IMR-90 (cell line): ENCODE measurements around the gene SBK3. TPM values are rescaled to one million over a fixed set of nuclear protein-coding genes. Genes with fewer than 3 reads are reported as not detected.

Experiments used
- ATAC-seq: fragments of 200-7000 bp; cut with Tn5 transposase; 2 replicates; pipeline ENCODE4 v1.9.1; 2020; ENCODE audit warnings: low read depth, mild to moderate bottlenecking, moderate library complexity
- BruUV-seq: library from RNA; stranded (reverse); fragments of 400-500 nt; replicated peaks from 2 replicates; lab custom pipeline; 2021; lab: Mats Ljungman, UMichigan
- CTCF ChIA-PET: fragments of 300-600 bp; formaldehyde crosslinking; extraction: SDS; loops from one replicate; lab custom pipeline; 2021; ENCODE audit warnings: antibody characterized with exemption; lab: Yijun Ruan, JAX
- POLR2A ChIA-PET: fragments of 300-600 bp; sonication (Branson Sonifier 250); formaldehyde crosslinking; loops from one replicate; lab custom pipeline; 2022; ENCODE audit warnings: antibody characterized with exemption; ENCODE audit not compliant: unreplicated experiment; lab: Charles Lee
- DNase-seq: peaks from one replicate; pipeline ENCODE4 v3.0.0; 2013
- H2AFZ ChIP-seq: replicated peaks from 2 replicates; pipeline ENCODE3; 2013; ENCODE audit warnings: low read length, mild to moderate bottlenecking; ENCODE audit not compliant: poor library complexity
- H2AK5ac ChIP-seq: 2 replicates; pipeline ENCODE4 v1.6.1; 2013; ENCODE audit warnings: low read depth, low read length, inconsistent platforms
- H2AK9ac ChIP-seq: replicated peaks from 2 replicates; pipeline ENCODE3; 2013; ENCODE audit warnings: mild to moderate bottlenecking, low read depth, low read length, moderate library complexity; ENCODE audit not compliant: poor library complexity
- H2BK120ac ChIP-seq: 2 replicates; pipeline ENCODE4 v1.6.1; 2013; ENCODE audit warnings: low read depth, low read length, inconsistent platforms
- H2BK15ac ChIP-seq: 3 replicates; pipeline ENCODE4 v1.6.1; 2013; ENCODE audit warnings: low read depth, low read length, inconsistent platforms
- H2BK20ac ChIP-seq: 2 replicates; pipeline ENCODE4 v1.6.1; 2013; ENCODE audit warnings: low read depth, mild to moderate bottlenecking, inconsistent platforms, low read length, moderate library complexity
- H2BK5ac ChIP-seq: 2 replicates; pipeline ENCODE4 v1.6.1; 2013; ENCODE audit warnings: mild to moderate bottlenecking, low read depth, low read length, inconsistent platforms; ENCODE audit not compliant: poor library complexity, severe bottlenecking
- H3K14ac ChIP-seq: replicated peaks from 2 replicates; pipeline ENCODE4 v1.6.1; 2013; ENCODE audit warnings: low read depth, low read length, inconsistent platforms
- H3K18ac ChIP-seq: 2 replicates; pipeline ENCODE4 v1.6.1; 2013; ENCODE audit warnings: low read depth, low read length, control low read depth
- H3K23ac ChIP-seq: 2 replicates; pipeline ENCODE4 v1.6.1; 2013; ENCODE audit warnings: low read depth, low read length, inconsistent platforms
- H3K27ac ChIP-seq: 2 replicates; pipeline ENCODE4 v1.5.1; 2013; ENCODE audit warnings: mild to moderate bottlenecking, control low read depth, low read length; ENCODE audit not compliant: insufficient read depth
- H3K27me3 ChIP-seq: 2 replicates; pipeline ENCODE4 v1.6.1; 2013; ENCODE audit warnings: low read length; ENCODE audit not compliant: control insufficient read depth, insufficient read depth
- H3K36me3 ChIP-seq: 2 replicates; pipeline ENCODE4 v1.6.1; 2013; ENCODE audit warnings: low read length, mixed read lengths; ENCODE audit not compliant: control insufficient read depth, insufficient read depth
- H3K4ac ChIP-seq: 2 replicates; pipeline ENCODE4 v1.6.1; 2013; ENCODE audit warnings: low read depth, low read length, inconsistent platforms
- H3K4me1 ChIP-seq: 2 replicates; pipeline ENCODE4 v1.6.1; 2013; ENCODE audit warnings: low read length, mixed read lengths; ENCODE audit not compliant: control insufficient read depth, insufficient read depth
- H3K4me2 ChIP-seq: 2 replicates; pipeline ENCODE4 v1.6.1; 2013; ENCODE audit warnings: low read depth, mild to moderate bottlenecking, control low read depth, low read length, moderate library complexity
- H3K4me3 ChIP-seq: 2 replicates; pipeline ENCODE4 v1.5.1; 2013; ENCODE audit warnings: low read depth, mild to moderate bottlenecking, control low read depth, low read length, moderate library complexity; ENCODE audit not compliant: insufficient read depth
- H3K56ac ChIP-seq: 2 replicates; pipeline ENCODE4 v1.6.1; 2013; ENCODE audit warnings: low read length, inconsistent platforms; ENCODE audit not compliant: insufficient read depth; ENCODE audit errors: extremely low read depth
- H3K79me1 ChIP-seq, 2 experiments: 2 replicates each; pipeline ENCODE4 v1.6.1; 2013; ENCODE audit warnings: low read length in 2 of 2, inconsistent platforms in 1 of 2, low read depth in 1 of 2
- H3K9ac ChIP-seq: 2 replicates; pipeline ENCODE4 v1.6.1; 2013; ENCODE audit warnings: low read depth, low read length, control low read depth
- H3K9me1 ChIP-seq: 2 replicates; pipeline ENCODE4 v1.6.1; 2013; ENCODE audit warnings: low read length, inconsistent platforms; ENCODE audit not compliant: insufficient read depth
- H3K9me3 ChIP-seq: 2 replicates; pipeline ENCODE4 v1.6.1; 2013; ENCODE audit warnings: low read length; ENCODE audit not compliant: control insufficient read depth, insufficient read depth
- H4K20me1 ChIP-seq: 2 replicates; pipeline ENCODE4 v1.6.1; 2013; ENCODE audit warnings: low read length, inconsistent platforms; ENCODE audit not compliant: insufficient read depth
- H4K5ac ChIP-seq: 2 replicates; pipeline ENCODE4 v1.6.1; 2013; ENCODE audit warnings: mild to moderate bottlenecking, low read depth, low read length, control low read depth
- H4K8ac ChIP-seq, 2 experiments: 2 replicates each; pipeline ENCODE4 v1.6.1; 2013; ENCODE audit warnings: low read depth in 2 of 2, low read length in 2 of 2, control low read depth in 1 of 2, inconsistent platforms in 1 of 2
- H4K91ac ChIP-seq: 2 replicates; pipeline ENCODE4 v1.6.1; 2013; ENCODE audit warnings: low read depth, low read length, inconsistent platforms; ENCODE audit not compliant: insufficient read depth
- BHLHE40 ChIP-seq: fragments of 150-350 bp; IDR thresholded peaks from 2 replicates; pipeline ENCODE4 v1.6.1; 2016; ENCODE audit warnings: mild to moderate bottlenecking, low read depth, low read length
- CEBPB ChIP-seq: IDR thresholded peaks from 2 replicates; pipeline ENCODE4 v1.6.1; 2012; ENCODE audit warnings: low read depth, low read length, improper control_type of control experiment
- CHD1 ChIP-seq: IDR thresholded peaks from 2 replicates; pipeline ENCODE4 v1.6.1; 2012; ENCODE audit warnings: low read depth, low read length, improper control_type of control experiment
- FOS ChIP-seq: fragments of 150-350 bp; IDR thresholded peaks from 2 replicates; pipeline ENCODE4 v1.6.1; 2016; ENCODE audit warnings: low read depth, low read length
- MAFK ChIP-seq: IDR thresholded peaks from 2 replicates; pipeline ENCODE4 v1.6.1; 2012; ENCODE audit warnings: low read depth, low read length, improper control_type of control experiment
- MAZ ChIP-seq: IDR thresholded peaks from 2 replicates; pipeline ENCODE4 v1.6.1; 2012; ENCODE audit warnings: low read depth, mild to moderate bottlenecking, low read length, improper control_type of control experiment, moderate library complexity, borderline replicate concordance
- MXI1 ChIP-seq: IDR thresholded peaks from 2 replicates; pipeline ENCODE4 v1.6.1; 2012; ENCODE audit warnings: low read depth, mild to moderate bottlenecking, low read length, moderate library complexity, borderline replicate concordance
- POLR2A ChIP-seq: IDR thresholded peaks from 2 replicates; pipeline ENCODE4 v1.6.1; 2012; ENCODE audit warnings: mild to moderate bottlenecking, low read depth, low read length
- RAD21 ChIP-seq: IDR thresholded peaks from 2 replicates; pipeline ENCODE4 v1.6.1; 2012; ENCODE audit warnings: low read length, improper control_type of control experiment
- RCOR1 ChIP-seq: IDR thresholded peaks from 2 replicates; pipeline ENCODE4 v1.6.1; 2012; ENCODE audit warnings: mild to moderate bottlenecking, low read length, improper control_type of control experiment; ENCODE audit not compliant: insufficient replicate concordance
- RFX5 ChIP-seq: IDR thresholded peaks from 2 replicates; pipeline ENCODE4 v1.8.0; 2012; ENCODE audit warnings: low read depth, mild to moderate bottlenecking, low read length, moderate library complexity
- SMC3 ChIP-seq: fragments of 150-350 bp; IDR thresholded peaks from 2 replicates; pipeline ENCODE4 v1.6.1; 2016; ENCODE audit warnings: low read depth, mild to moderate bottlenecking, antibody characterized with exemption, low read length, moderate library complexity
- WGBS, 2 experiments: methylation state at CpG; one replicate each; pipeline versions ENCODE4 v1.1.5 to v1.1.7; 2013; ENCODE audit warnings: missing lambda C conversion rate in 2 of 2; ENCODE audit not compliant: insufficient read length in 1 of 2; ENCODE audit errors: extremely low coverage in 2 of 2; 5-methylcytosine and 5-hydroxymethylcytosine counted together
- dilution Hi-C: fragments of 300-500 bp; cut with HindIII; formaldehyde crosslinking; loops from one replicate; pipeline ENCODE4 v1.14.3; 2018; ENCODE audit warnings: low sequenced_read_pairs; ENCODE audit not compliant: unreplicated experiment
- in situ Hi-C: fragments of 300-500 bp; cut with MboI; formaldehyde crosslinking; loops from 3 replicates; pipeline ENCODE4 v1.14.3; 2019; ENCODE audit warnings: low sequenced_read_pairs, inconsistent platforms, mixed read lengths
- intact Hi-C: fragments of 100-400 bp; cut with micrococcal nuclease; formaldehyde crosslinking; loops from 2 replicates; pipeline ENCODE4 v1.10.0; 2022
- polyA plus RNA-seq, 3 experiments: library from polyadenylated mRNA; depleted of rRNA; stranded (reverse); fragments of >200 nt; gene quantifications; 2 replicates each; pipeline ENCODE4 v1.2.3, GENCODE V29; 2012; ENCODE audit warnings: low replicate concordance in 1 of 3
- total RNA-seq: library from RNA; depleted of rRNA; stranded (reverse); fragments of >200 nt; gene quantifications from 2 replicates; pipeline ENCODE4 v1.2.3, GENCODE V29; 2012
- TF ChIP-seq, protein P1 (sequence below): conservative IDR thresholded peaks from 2 replicates; pipeline ENCODE4 v1.5.1; 2012; ENCODE audit warnings: mild to moderate bottlenecking, low read depth, low read length, improper control_type of control experiment
- TF ChIP-seq, protein P2 (sequence below): fragments of 150-350 bp; IDR thresholded peaks from 2 replicates; pipeline ENCODE4 v1.6.1; 2017; ENCODE audit warnings: mild to moderate bottlenecking, antibody characterized with exemption, low read length, low read depth

SBK3 gene
- total and polyA plus RNA-seq, 2 of the 4 experiments (the other 2 are of a cell fraction): 0.05 to 0.18 TPM

- no peak for TF ChIP-seq SMC3
- TF ChIP-seq CEBPB: no peak
- TF ChIP-seq BHLHE40: no peak
Measured at GRCh38 chr19:55546822-55547614, 1.7 kb upstream of the SBK3 start (continued).

- in situ Hi-C loops: no loop called here
- no peak for TF ChIP-seq RCOR1
- TF ChIP-seq RAD21: no peak
- TF ChIP-seq RFX5: no peak
- TF ChIP-seq, protein P1, sequence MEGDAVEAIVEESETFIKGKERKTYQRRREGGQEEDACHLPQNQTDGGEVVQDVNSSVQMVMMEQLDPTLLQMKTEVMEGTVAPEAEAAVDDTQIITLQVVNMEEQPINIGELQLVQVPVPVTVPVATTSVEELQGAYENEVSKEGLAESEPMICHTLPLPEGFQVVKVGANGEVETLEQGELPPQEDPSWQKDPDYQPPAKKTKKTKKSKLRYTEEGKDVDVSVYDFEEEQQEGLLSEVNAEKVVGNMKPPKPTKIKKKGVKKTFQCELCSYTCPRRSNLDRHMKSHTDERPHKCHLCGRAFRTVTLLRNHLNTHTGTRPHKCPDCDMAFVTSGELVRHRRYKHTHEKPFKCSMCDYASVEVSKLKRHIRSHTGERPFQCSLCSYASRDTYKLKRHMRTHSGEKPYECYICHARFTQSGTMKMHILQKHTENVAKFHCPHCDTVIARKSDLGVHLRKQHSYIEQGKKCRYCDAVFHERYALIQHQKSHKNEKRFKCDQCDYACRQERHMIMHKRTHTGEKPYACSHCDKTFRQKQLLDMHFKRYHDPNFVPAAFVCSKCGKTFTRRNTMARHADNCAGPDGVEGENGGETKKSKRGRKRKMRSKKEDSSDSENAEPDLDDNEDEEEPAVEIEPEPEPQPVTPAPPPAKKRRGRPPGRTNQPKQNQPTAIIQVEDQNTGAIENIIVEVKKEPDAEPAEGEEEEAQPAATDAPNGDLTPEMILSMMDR: no peak
- TF ChIP-seq, protein P2, sequence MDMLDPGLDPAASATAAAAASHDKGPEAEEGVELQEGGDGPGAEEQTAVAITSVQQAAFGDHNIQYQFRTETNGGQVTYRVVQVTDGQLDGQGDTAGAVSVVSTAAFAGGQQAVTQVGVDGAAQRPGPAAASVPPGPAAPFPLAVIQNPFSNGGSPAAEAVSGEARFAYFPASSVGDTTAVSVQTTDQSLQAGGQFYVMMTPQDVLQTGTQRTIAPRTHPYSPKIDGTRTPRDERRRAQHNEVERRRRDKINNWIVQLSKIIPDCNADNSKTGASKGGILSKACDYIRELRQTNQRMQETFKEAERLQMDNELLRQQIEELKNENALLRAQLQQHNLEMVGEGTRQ: no peak
- TF ChIP-seq CHD1: no peak
- TF ChIP-seq MAFK: no peak
- no peak for TF ChIP-seq FOS
- TF ChIP-seq CEBPB: no peak
- TF ChIP-seq MXI1: no peak
- TF ChIP-seq MAZ: no peak
- TF ChIP-seq BHLHE40: no peak
- no peak for TF ChIP-seq POLR2A
Measured at GRCh38 chr19:55546011-55546410, 668 bp upstream of the SBK3 start.

More at GRCh38 chr19:55546011-55546410, 668 bp upstream of the SBK3 start:
- Histone ChIP-seq H3K4me3 (no peak overlapping the region), H3K4ac (peak overlapping the region; percentile 84), H2BK15ac (peak overlapping the region; percentile 96; the same call in 2 of the 3 replicates), H3K9ac (0 out of 2 replicates have a peak overlapping the region, but pooled peaks have one; percentile 1), H3K4me2 (no peak overlapping the region), H3K9me3 (no peaks in the 10 kb centered on the region; the same call in 1 of the 2 replicates), H4K5ac (no peak overlapping the region), H2AK9ac (peak overlapping the region; percentile 78), H3K18ac (no peak overlapping the region; the same call in 1 of the 2 replicates), H2BK5ac (no peak overlapping the region), H3K14ac (peak overlapping the region; percentile 69), H3K27ac (no peak overlapping the region; the same call in 1 of the 2 replicates), H3K56ac (no peak overlapping the region), H3K23ac (0 out of 2 replicates have a peak overlapping the region, but pooled peaks have one; percentile 49), H3K27me3 (no peaks in the 10 kb centered on the region), H4K8ac (peak overlapping the region; percentile 15 to 47; a peak in 3 of 4 replicates), H2AK5ac (peak overlapping the region; percentile 93), H4K20me1 (no peaks in the 10 kb centered on the region), H3K79me1 (no peaks in the 10 kb centered on the region), H2BK20ac (peak overlapping the region; percentile 76), H3K36me3 (no peaks in the 10 kb centered on the region), H3K9me1 (peaks cover 6% of the 10 kb centered on the region; the same call in 1 of the 2 replicates), H2AFZ (peak overlapping the region; percentile 82), H2BK120ac (peak overlapping the region; percentile 80), H3K4me1 (peaks cover 26% of the 10 kb centered on the region), H4K91ac (peak overlapping the region; percentile 80)
- ATAC-seq: no peak
- no TSS peak for BruUV-seq
- POLR2A ChIA-PET: no interaction called here
- WGBS, 2 experiments: 34% methylated on average over 4 of the region's 11 CpGs; no CpG with 5 or more reads in 1 of the 2 experiments
- dilution Hi-C loops: no loop called here
- CTCF ChIA-PET: interaction anchor here (0.6 kb wide), 1 partner anchor 11 kb away, joined by 3 read pairs; no protein-coding TSS in a partner anchor
- DNase-seq: no peak
- intact Hi-C loops: no loop called here
